Sigmoid colon (tissue), 4 donors: ENCODE results near the gene PAQR7.

ENCODE experiments used
- CTCF ChIP-seq, 4 experiments: fragments of 450-650 bp in 3 of 4; fragments of 200-600 bp in 1 of 4; IDR thresholded peaks; one replicate each; pipeline ENCODE4 v1.5.1; 2016 to 2019; ENCODE audit warnings: antibody characterized with exemption in 4 of 4, mild to moderate bottlenecking in 3 of 4, moderate library complexity in 2 of 4
- POLR2A ChIP-seq, 2 donors: fragments of 450-650 bp; IDR thresholded peaks; one replicate each; pipeline ENCODE4 v1.6.1; 2016; ENCODE audit warnings: antibody characterized with exemption in 2 of 2, mild to moderate bottlenecking in 2 of 2, moderate library complexity in 2 of 2
- POLR2AphosphoS5 ChIP-seq, 4 donors: sonication (generic); formaldehyde crosslinking; IDR thresholded peaks; one replicate each; pipeline ENCODE4 v1.6.1; 2017; ENCODE audit warnings: antibody characterized with exemption in 4 of 4

GRCh38 chr1:25896266-25896665 is 20.8 kb upstream of the PAQR7 start:
- no peak for TF ChIP-seq POLR2A (IDR thresholded peaks at IDR 0.05)
- TF ChIP-seq POLR2AphosphoS5 (IDR thresholded peaks at IDR 0.05), result no peak
- no peak for TF ChIP-seq CTCF (IDR thresholded peaks at IDR 0.05)
